ENCODE results near the gene ST3GAL4. TPM values are rescaled to one million over a fixed set of nuclear protein-coding genes. Genes with fewer than 3 reads are reported as not detected.
A peak's percentile ranks its signal among the peaks of the same experiment; 100 is the strongest.

The ST3GAL4 gene
- total and polyA plus RNA-seq, 2 of the 8 experiments (the other 6 are each of a cell fraction or from before 2014, with no cell fraction given): 15.6 to 20.0 TPM

- Histone ChIP-seq H2BK12ac (ENCODE audit: low read depth, low read length) (0 out of 2 replicates have a peak overlapping the region, but pooled peaks have one; percentile 5), H2BK120ac (replicated peaks; ENCODE audit: low read depth, low read length) (no peak overlapping the region), H2BK20ac (ENCODE audit: low read length) (0 out of 2 replicates have a peak overlapping the region, but pooled peaks have one; percentile 32), H4K20me1 (replicated peaks in 1 of 2; ENCODE audit: control insufficient read depth in 1 of 2, insufficient read depth in 2 of 2, low read length in 2 of 2) (no peaks in the 10 kb centered on the region), H3K9me3 (ENCODE audit: insufficient read depth in 2 of 2, low read depth in 1 of 2, low read length in 1 of 2) (no peaks in the 10 kb centered on the region), H3K23ac (ENCODE audit: insufficient read length) (no peak overlapping the region), H3K27me3 (replicated peaks in 1 of 4; ENCODE audit: control insufficient read depth in 3 of 4, extremely low read depth in 1 of 4, insufficient read depth in 3 of 4, low read length in 3 of 4) (no peaks in the 10 kb centered on the region), H2BK15ac (ENCODE audit: low read length) (no peak overlapping the region), H3K14ac (ENCODE audit: insufficient read length) (no peak overlapping the region), H3K4ac (replicated peaks; ENCODE audit: insufficient read length, low read depth, low read length) (no peak overlapping the region), H2AFZ (ENCODE audit: low read length) (no peak overlapping the region), H3K9ac (replicated peaks in 1 of 4; ENCODE audit: extremely low read depth in 1 of 4, low read depth in 3 of 4, low read length in 3 of 4) (no peak overlapping the region), H2AK5ac (ENCODE audit: low read depth, low read length) (no peak overlapping the region; the same call in 1 of the 2 replicates), H3K4me3 (ENCODE audit: extremely low read depth in 1 of 4, insufficient read depth in 2 of 4, low read depth in 3 of 4, low read length in 4 of 4) (no peak overlapping the region), H2BK5ac (ENCODE audit: low read depth, low read length) (peak overlapping the region; percentile 77; the same call in 1 of the 2 replicates), H3K56ac (replicated peaks; ENCODE audit: insufficient read length, low read depth, low read length) (no peak overlapping the region), H4K5ac (ENCODE audit: insufficient read length, low read depth, low read length) (no peak overlapping the region), H3K36me3 (ENCODE audit: control insufficient read depth in 2 of 4, insufficient read depth in 4 of 4, low read length in 3 of 4) (peaks cover 0 to 15% (median 3%) of the 10 kb centered on the region in 4 experiments; a peak in 3 of 8 replicates), H4K91ac (replicated peaks; ENCODE audit: insufficient read length, low read length) (peak overlapping the region; percentile 38), H3K18ac (ENCODE audit: extremely low read depth, low read length) (no peak overlapping the region; the same call in 1 of the 2 replicates), H3K79me1 (ENCODE audit: low read depth, low read length) (no peaks in the 10 kb centered on the region; the same call in 1 of the 2 replicates), H3K4me1 (replicated peaks in 1 of 4; ENCODE audit: control insufficient read depth in 3 of 4, insufficient read depth in 4 of 4, low read length in 3 of 4) (peaks cover 0 to 8% (median 3%) of the 10 kb centered on the region in 4 experiments; a peak in 2 of 7 replicates), H3K23me2 (ENCODE audit: low read depth, low read length) (no peaks in the 10 kb centered on the region), H3K27ac (ENCODE audit: low read depth, low read length) (no peak overlapping the region), H4K8ac (ENCODE audit: extremely low read depth, insufficient read depth, low read length) (no peak overlapping the region), H3K4me2 (ENCODE audit: insufficient read depth in 1 of 2, low read depth in 2 of 2, low read length in 2 of 2) (no peak overlapping the region), H3K79me2 (ENCODE audit: control insufficient read depth in 1 of 2, insufficient read depth in 2 of 2, low read length in 2 of 2) (no peaks in the 10 kb centered on the region)
- CTCF ChIA-PET (ENCODE audit: partially characterized antibody): interaction anchor here (0.7 to 2.4 kb wide), 4 partner anchors 12 to 27 kb away, joined by 4 to 10 read pairs (median 8); no protein-coding TSS in a partner anchor
- no peak for FAIRE-seq
- POLR2A ChIA-PET (ENCODE audit: partially characterized antibody): interaction anchor here (0.7 to 2.4 kb wide), 7 partner anchors 9 to 173 kb away, joined by 3 to 8 read pairs (median 4); partner anchors contain the start of genes DCPS, FOXRED1 and SRPRA
- TF ChIP-seq ASH2L (IDR thresholded peaks at IDR 0.05; ENCODE audit: low read length) (no peak), TCF12 (IDR thresholded peaks at IDR 0.05; ENCODE audit: low read depth, low read length) (no peak), MAX (IDR thresholded peaks at IDR 0.05) (no peak), CEBPB (IDR thresholded peaks at IDR 0.05; ENCODE audit: low read depth, low read length) (no peak), GTF2F1 (IDR thresholded peaks at IDR 0.05; ENCODE audit: borderline replicate concordance, low read depth, low read length) (no peak), EGR1 (IDR thresholded peaks at IDR 0.05; ENCODE audit: borderline replicate concordance, low read depth, low read length) (no peak), CHD2 (IDR thresholded peaks at IDR 0.05; ENCODE audit: low read length) (no peak), CTCF (IDR thresholded peaks at IDR 0.05; ENCODE audit: control extremely low read depth in 1 of 3, insufficient read depth in 1 of 3, low read depth in 1 of 3, low read length in 3 of 3) (no peak), SIX5 (IDR thresholded peaks at IDR 0.05; ENCODE audit: low read depth, low read length) (no peak), GABPA (IDR thresholded peaks at IDR 0.05; ENCODE audit: borderline replicate concordance, insufficient read depth, low read length) (no peak)
- 96% methylated on average over 4 of the region's 4 CpGs; no CpG with 5 or more reads in 1 of the 2 experiments for whole genome bisulfite sequencing, 2 experiments (ENCODE audit: extremely low coverage in 1 of 2, insufficient coverage in 1 of 2, insufficient read length in 1 of 2, insufficient replicate concordance in 2 of 2, low coverage in 1 of 2, low lambda C conversion rate in 2 of 2, missing lambda C conversion rate in 1 of 2)
- no peak for DNase-seq (ENCODE audit: low read depth in 1 of 2, low spot score in 2 of 2)
These were observed 18.4 kb upstream of the ST3GAL4 start for GRCh38 chr11:126337126-126337473.
